ENCODE data around the gene PPP1R26.

DNA sequence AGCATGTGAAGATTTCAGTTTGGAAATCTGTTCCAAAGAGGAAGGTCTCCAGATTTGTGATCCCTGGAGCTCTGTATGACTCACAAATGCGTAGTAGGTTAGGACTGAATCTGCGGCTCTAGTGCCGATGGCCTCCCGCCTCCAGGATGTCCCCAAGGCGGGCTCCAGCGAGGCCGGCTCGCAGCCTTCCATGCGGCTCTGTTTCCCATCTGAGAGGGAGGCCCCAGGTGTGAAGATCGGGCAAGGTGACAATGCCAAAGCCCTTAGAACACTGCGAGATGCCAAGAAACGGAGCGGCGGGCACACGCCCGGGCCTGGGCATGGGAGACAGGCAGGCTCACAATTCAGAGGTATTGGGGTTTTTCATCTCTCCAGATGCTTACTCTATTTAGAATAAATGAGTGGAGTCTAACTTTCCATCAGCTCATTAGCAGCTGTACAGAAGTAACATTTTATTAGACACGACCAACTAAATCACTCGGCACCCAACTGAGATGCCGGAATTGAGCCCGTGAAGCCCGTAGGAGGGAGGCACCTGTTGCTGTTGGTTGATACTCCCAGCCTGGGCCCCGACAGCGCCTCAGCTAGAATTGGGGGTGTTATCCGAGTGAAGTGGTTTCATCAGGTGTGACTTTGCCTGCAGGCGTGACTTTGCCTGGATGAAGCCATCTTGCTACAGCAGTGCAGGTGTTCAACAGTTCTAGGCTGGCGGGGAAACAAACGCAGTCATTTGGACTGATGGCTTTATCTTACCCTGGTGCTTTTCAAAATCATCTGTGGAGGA lies 13.5 kb downstream of the PPP1R26 start:
- TF ChIP-seq, protein P1, sequence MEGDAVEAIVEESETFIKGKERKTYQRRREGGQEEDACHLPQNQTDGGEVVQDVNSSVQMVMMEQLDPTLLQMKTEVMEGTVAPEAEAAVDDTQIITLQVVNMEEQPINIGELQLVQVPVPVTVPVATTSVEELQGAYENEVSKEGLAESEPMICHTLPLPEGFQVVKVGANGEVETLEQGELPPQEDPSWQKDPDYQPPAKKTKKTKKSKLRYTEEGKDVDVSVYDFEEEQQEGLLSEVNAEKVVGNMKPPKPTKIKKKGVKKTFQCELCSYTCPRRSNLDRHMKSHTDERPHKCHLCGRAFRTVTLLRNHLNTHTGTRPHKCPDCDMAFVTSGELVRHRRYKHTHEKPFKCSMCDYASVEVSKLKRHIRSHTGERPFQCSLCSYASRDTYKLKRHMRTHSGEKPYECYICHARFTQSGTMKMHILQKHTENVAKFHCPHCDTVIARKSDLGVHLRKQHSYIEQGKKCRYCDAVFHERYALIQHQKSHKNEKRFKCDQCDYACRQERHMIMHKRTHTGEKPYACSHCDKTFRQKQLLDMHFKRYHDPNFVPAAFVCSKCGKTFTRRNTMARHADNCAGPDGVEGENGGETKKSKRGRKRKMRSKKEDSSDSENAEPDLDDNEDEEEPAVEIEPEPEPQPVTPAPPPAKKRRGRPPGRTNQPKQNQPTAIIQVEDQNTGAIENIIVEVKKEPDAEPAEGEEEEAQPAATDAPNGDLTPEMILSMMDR (IDR thresholded peaks at IDR 0.05) = no peak
- TF ChIP-seq POLR2A (IDR thresholded peaks at IDR 0.05) = no peak

Measured in prostate gland (tissue), 2 donors.